Measurements from ENCODE around the gene ETV6. TPM values are rescaled to one million over a fixed set of nuclear protein-coding genes. Genes with fewer than 3 reads are reported as not detected.
A peak's percentile ranks its signal among the peaks of the same experiment; 100 is the strongest.

Gene ETV6
- total and polyA plus RNA-seq, 3 donors from 2014 or later = 7.8 to 20.9 (median 16.3) TPM

DNA sequence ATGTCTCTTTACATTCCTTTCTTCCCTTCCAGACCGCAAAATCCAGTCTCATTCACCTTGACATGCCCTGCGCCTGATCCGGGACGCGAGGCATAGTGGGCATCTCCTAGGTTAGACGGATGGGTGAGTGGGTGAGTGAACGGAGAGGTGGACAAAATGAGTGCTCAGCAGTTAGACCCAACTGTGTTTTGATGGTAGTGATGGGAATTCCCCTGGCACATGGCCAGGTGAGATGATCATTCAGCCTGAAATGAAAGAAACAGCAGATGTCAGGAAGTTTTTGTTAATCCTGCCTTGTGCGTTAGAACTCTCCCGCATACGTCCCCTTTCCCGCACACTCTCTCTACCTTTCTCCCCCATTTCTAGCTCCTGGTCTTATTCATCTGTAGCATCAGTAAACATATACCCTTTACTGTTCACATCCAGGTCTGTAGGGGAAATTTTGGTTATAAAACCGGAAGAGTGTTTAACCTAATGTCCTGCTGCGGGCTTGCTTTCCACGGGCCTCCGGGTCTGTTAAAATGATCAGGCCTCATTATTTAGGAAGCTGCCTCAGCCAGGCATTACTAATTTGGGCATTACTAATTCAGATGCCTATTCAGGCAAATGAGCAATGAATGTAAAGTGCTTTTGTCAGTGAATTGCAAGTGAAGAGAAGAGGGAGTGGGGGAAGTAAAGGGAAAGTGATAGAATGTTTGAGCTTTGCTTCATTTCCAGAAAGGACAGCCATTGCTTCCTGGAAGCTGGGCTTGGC lies 172.8 kb downstream of the ETV6 start:
- Histone ChIP-seq H3K27me3 (no peaks in the 10 kb centered on the region), H3K27ac (no peak overlapping the region), H3K4me3 (no peak overlapping the region), H3K4me1 (peaks cover 34% of the 10 kb centered on the region), H3K36me3 (ENCODE audit: low read depth, missing control alignments) (no peaks in the 10 kb centered on the region), H3K9me3 (no peaks in the 10 kb centered on the region)
- intact Hi-C loops (cut with DNase I; ENCODE audit: low total_unique reads) = no loop called here
- TF ChIP-seq, protein P1, sequence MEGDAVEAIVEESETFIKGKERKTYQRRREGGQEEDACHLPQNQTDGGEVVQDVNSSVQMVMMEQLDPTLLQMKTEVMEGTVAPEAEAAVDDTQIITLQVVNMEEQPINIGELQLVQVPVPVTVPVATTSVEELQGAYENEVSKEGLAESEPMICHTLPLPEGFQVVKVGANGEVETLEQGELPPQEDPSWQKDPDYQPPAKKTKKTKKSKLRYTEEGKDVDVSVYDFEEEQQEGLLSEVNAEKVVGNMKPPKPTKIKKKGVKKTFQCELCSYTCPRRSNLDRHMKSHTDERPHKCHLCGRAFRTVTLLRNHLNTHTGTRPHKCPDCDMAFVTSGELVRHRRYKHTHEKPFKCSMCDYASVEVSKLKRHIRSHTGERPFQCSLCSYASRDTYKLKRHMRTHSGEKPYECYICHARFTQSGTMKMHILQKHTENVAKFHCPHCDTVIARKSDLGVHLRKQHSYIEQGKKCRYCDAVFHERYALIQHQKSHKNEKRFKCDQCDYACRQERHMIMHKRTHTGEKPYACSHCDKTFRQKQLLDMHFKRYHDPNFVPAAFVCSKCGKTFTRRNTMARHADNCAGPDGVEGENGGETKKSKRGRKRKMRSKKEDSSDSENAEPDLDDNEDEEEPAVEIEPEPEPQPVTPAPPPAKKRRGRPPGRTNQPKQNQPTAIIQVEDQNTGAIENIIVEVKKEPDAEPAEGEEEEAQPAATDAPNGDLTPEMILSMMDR (IDR thresholded peaks at IDR 0.05) = no peak
- TF ChIP-seq POLR2A (IDR thresholded peaks at IDR 0.05) = no peak
- no peak for DNase-seq
- WGBS, 2 donors = 67 to 76% methylated on average over 15 of the region's 15 CpGs

DNA sequence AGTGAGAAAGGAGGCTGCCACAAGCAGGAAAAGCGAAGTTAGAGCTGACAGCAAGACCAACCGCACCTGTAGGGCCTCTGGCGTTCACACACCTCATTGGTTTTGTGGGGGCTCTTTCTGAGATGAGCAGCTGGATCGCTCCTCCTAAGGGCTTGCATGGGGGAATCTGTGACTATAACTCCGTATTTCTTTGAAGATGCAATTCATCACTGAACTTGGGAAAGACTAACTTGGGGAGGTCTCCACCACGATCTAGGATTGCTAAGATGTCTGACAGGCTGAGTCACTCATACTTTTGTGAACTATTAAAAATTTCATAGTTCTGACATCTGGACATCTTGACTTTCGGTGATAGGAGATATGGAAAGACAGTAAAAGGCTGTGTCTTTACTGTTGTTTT lies 173.6 kb downstream of the ETV6 start:
- no peak for DNase-seq
- Histone ChIP-seq H3K4me1 (peaks cover 41% of the 10 kb centered on the region), H3K27ac (no peak overlapping the region), H3K9me3 (no peaks in the 10 kb centered on the region), H3K4me3 (no peak overlapping the region), H3K36me3 (ENCODE audit: low read depth, missing control alignments) (no peaks in the 10 kb centered on the region), H3K27me3 (no peaks in the 10 kb centered on the region)
- no peak for TF ChIP-seq POLR2A (IDR thresholded peaks at IDR 0.05)
- TF ChIP-seq, protein P1 (IDR thresholded peaks at IDR 0.05) = no peak
- intact Hi-C loops (cut with DNase I; ENCODE audit: low total_unique reads) = no loop called here
- 83 to 90% methylated on average over 7 of the region's 7 CpGs for WGBS, 2 donors

DNA sequence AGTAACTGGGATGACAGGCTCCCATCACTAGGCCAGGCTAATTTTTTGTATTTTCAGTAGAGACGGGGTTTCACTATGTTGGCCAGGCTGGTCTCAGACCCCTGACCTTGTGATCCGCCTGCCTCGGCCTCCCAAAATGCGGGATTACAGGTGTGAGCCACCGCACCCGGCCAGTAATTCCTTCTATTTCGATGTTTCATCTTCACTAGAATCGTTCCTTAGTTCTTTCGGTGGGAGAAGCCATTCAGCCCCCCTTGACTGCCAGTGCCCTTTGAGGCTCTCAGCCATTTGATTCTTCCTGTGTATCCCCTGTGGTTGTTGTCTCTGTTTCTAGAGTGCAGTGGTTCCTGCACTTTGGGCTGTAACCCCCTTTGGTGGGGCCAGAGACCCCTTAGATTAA lies 174.1 kb downstream of the ETV6 start:
- no peak for DNase-seq
- no peak for TF ChIP-seq POLR2A (IDR thresholded peaks at IDR 0.05)
- TF ChIP-seq, protein P1 (IDR thresholded peaks at IDR 0.05) = no peak
- H3K9me3 ChIP-seq = no peaks in the 10 kb centered on the region
- no peak overlapping the region for H3K27ac ChIP-seq
- peaks cover 47% of the 10 kb centered on the region for H3K4me1 ChIP-seq
- no peaks in the 10 kb centered on the region for H3K27me3 ChIP-seq
- intact Hi-C loops (cut with DNase I; ENCODE audit: low total_unique reads) = no loop called here
- H3K36me3 ChIP-seq (ENCODE audit: low read depth, missing control alignments) = no peaks in the 10 kb centered on the region
- H3K4me3 ChIP-seq = no peak overlapping the region
- WGBS, 2 donors = 96 to 98% methylated on average over 9 of the region's 9 CpGs

GRCh38 chr12:11824069-11824468 lies 174.6 kb downstream of the ETV6 start:
- 92 to 96% methylated on average over 7 of the region's 7 CpGs for WGBS, 2 donors
- H3K36me3 ChIP-seq (ENCODE audit: low read depth, missing control alignments) = no peaks in the 10 kb centered on the region
- no peak overlapping the region for H3K27ac ChIP-seq
- H3K9me3 ChIP-seq = no peaks in the 10 kb centered on the region
- H3K4me3 ChIP-seq = no peak overlapping the region
- peak; percentile 10 for DNase-seq
- no peaks in the 10 kb centered on the region for H3K27me3 ChIP-seq
- peaks cover 52% of the 10 kb centered on the region for H3K4me1 ChIP-seq
- intact Hi-C loops (cut with DNase I; ENCODE audit: low total_unique reads) = no loop called here
- TF ChIP-seq, protein P1 (IDR thresholded peaks at IDR 0.05) = no peak
- no peak for TF ChIP-seq POLR2A (IDR thresholded peaks at IDR 0.05)

- 52 to 61% methylated on average over 3 of the region's 3 CpGs for WGBS, 2 donors
- no peak overlapping the region for H3K4me3 ChIP-seq
- intact Hi-C loops (cut with DNase I; ENCODE audit: low total_unique reads) = no loop called here
- H3K36me3 ChIP-seq (ENCODE audit: low read depth, missing control alignments) = no peaks in the 10 kb centered on the region
- no peak for DNase-seq
- TF ChIP-seq, protein P1 (IDR thresholded peaks at IDR 0.05) = no peak
- TF ChIP-seq POLR2A (IDR thresholded peaks at IDR 0.05) = no peak
- peak overlapping the region in 1 of 2 donors; percentile 15 for H3K27ac ChIP-seq
- H3K4me1 ChIP-seq = peaks cover 58% of the 10 kb centered on the region
- no peaks in the 10 kb centered on the region for H3K27me3 ChIP-seq
- no peaks in the 10 kb centered on the region for H3K9me3 ChIP-seq
Observed at GRCh38 chr12:11824736-11825135, 175.3 kb downstream of the ETV6 start.

Measured in testis (tissue), 3 donors.